HepG2 (cell line): ENCODE measurements around the gene TRAPPC12. TPM values are rescaled to one million over a fixed set of nuclear protein-coding genes. Genes with fewer than 3 reads are reported as not detected.
"Not testable (repeated sequence)": the region's sequence is repeated elsewhere in the genome, so short reads cannot be mapped to it uniquely, and the experiment has no call there.

Experiments used
- BRD4 ChIP-seq: sonication (generic); formaldehyde crosslinking; IDR thresholded peaks from 2 replicates; pipeline ENCODE4 v1.4.0; 2020; ENCODE audit warnings: missing genetic modification reagents
- FOSL2 ChIP-seq: sonication (generic); formaldehyde crosslinking; IDR thresholded peaks from 2 replicates; pipeline ENCODE4 v1.4.0; 2020; ENCODE audit warnings: missing genetic modification reagents
- FOXJ3 ChIP-seq: sonication (generic); formaldehyde crosslinking; IDR thresholded peaks from 2 replicates; pipeline ENCODE4 v1.4.0; 2020; ENCODE audit warnings: missing genetic modification reagents, mild to moderate bottlenecking, borderline replicate concordance
- FOXK2 ChIP-seq: fragments of 450-650 bp; IDR thresholded peaks from 2 replicates; pipeline ENCODE4 v1.6.1; 2016
- GABPA ChIP-seq, 2 experiments: IDR thresholded peaks; 2 replicates each; pipeline ENCODE4 v1.6.1; 2011 to 2016; ENCODE audit warnings: low read depth in 2 of 2, low read length in 1 of 2, missing biosample characterization in 1 of 2, missing genetic modification characterization in 1 of 2
- HIVEP1 ChIP-seq: sonication (generic); formaldehyde crosslinking; IDR thresholded peaks from 2 replicates; pipeline ENCODE4 v1.4.0; 2020; ENCODE audit warnings: mild to moderate bottlenecking, missing genetic modification reagents
- HOXA3 ChIP-seq: sonication (generic); formaldehyde crosslinking; IDR thresholded peaks from 2 replicates; pipeline ENCODE4 v1.5.0; 2020; ENCODE audit warnings: missing genetic modification reagents
- KAT7 ChIP-seq: IDR thresholded peaks from 2 replicates; pipeline ENCODE4 v1.6.1; 2018; ENCODE audit warnings: borderline replicate concordance, missing compliant biosample characterization
- LCORL ChIP-seq, 2 experiments: fragments of 450-650 bp in 1 of 2; sonication (generic) in 1 of 2; formaldehyde crosslinking in 1 of 2; IDR thresholded peaks; 2 replicates each; pipeline versions ENCODE4 v1.5.0 to v1.6.1; 2017 to 2020; ENCODE audit warnings: antibody characterized with exemption in 1 of 2, missing genetic modification reagents in 1 of 2
- NKX3-1 ChIP-seq: sonication (generic); formaldehyde crosslinking; IDR thresholded peaks from 2 replicates; pipeline ENCODE4 v1.5.0; 2020; ENCODE audit warnings: missing genetic modification reagents
- RARA ChIP-seq: IDR thresholded peaks from 2 replicates; pipeline ENCODE4 v1.6.1; 2016; ENCODE audit warnings: missing genetic modification reagents, missing compliant biosample characterization
- SALL1 ChIP-seq: sonication (generic); formaldehyde crosslinking; IDR thresholded peaks from 2 replicates; pipeline ENCODE4 v1.8.0; 2022; ENCODE audit warnings: mild to moderate bottlenecking, missing genetic modification reagents
- UBTF ChIP-seq: sonication (generic); formaldehyde crosslinking; IDR thresholded peaks from 2 replicates; pipeline ENCODE4 v1.4.0; 2020; ENCODE audit warnings: mild to moderate bottlenecking, missing genetic modification reagents
- YY1 ChIP-seq: IDR thresholded peaks from 2 replicates; pipeline ENCODE4 v1.6.1; 2011; ENCODE audit warnings: low read length, low read depth, moderate library complexity, mild to moderate bottlenecking; ENCODE audit not compliant: insufficient read depth, insufficient replicate concordance
- ZNF280D ChIP-seq: sonication (generic); formaldehyde crosslinking; IDR thresholded peaks from 2 replicates; pipeline ENCODE4 v1.5.1; 2020; ENCODE audit warnings: mild to moderate bottlenecking, missing genetic modification reagents
- ZNF501 ChIP-seq: sonication (generic); formaldehyde crosslinking; IDR thresholded peaks from 2 replicates; pipeline ENCODE4 v1.5.1; 2020; ENCODE audit warnings: mild to moderate bottlenecking, moderate library complexity, missing genetic modification reagents
- ZNF547 ChIP-seq: sonication (generic); formaldehyde crosslinking; IDR thresholded peaks from 2 replicates; pipeline ENCODE4 v1.5.1; 2020; ENCODE audit warnings: mild to moderate bottlenecking, missing genetic modification reagents
- ZNF598 ChIP-seq: sonication (generic); formaldehyde crosslinking; IDR thresholded peaks from 2 replicates; pipeline ENCODE4 v1.5.1; 2020; ENCODE audit warnings: mild to moderate bottlenecking, missing genetic modification reagents, borderline replicate concordance
- ZNF605 ChIP-seq: sonication (generic); formaldehyde crosslinking; IDR thresholded peaks from 2 replicates; pipeline ENCODE4 v1.8.0; 2022; ENCODE audit warnings: mild to moderate bottlenecking, missing genetic modification reagents
- ZSCAN9 ChIP-seq: IDR thresholded peaks from 2 replicates; pipeline ENCODE4 v1.6.1; 2016; ENCODE audit warnings: borderline replicate concordance
- polyA plus RNA-seq, 8 experiments: library from polyadenylated mRNA; depleted of rRNA in 3 of 8; stranded (reverse) in 7 of 8; unstranded in 1 of 8; fragments of >200 nt; fragmentation: Illumina TruSeq in 4 of 8; extraction: Trizol in 4 of 8; gene quantifications; 2 replicates each; pipeline versions ENCODE4 v1.2.1 to v1.2.3, GENCODE V29; 2011 to 2016; ENCODE audit warnings: low read depth in 4 of 8, missing spikeins in 1 of 8, mixed read lengths in 1 of 8; ENCODE audit not compliant: insufficient read depth in 1 of 8
- total RNA-seq, 5 experiments: library from RNA; depleted of rRNA; stranded (reverse); fragments of >200 nt; fragmentation: Illumina TruSeq; extraction: Trizol; gene quantifications; 2 replicates each; pipeline ENCODE4 v1.2.3, GENCODE V29; 2016; ENCODE audit warnings: low read depth in 1 of 5
- TF ChIP-seq, protein P1 (sequence below): sonication (generic); formaldehyde crosslinking; IDR thresholded peaks from 2 replicates; pipeline ENCODE4 v1.4.0; 2020; ENCODE audit warnings: missing genetic modification reagents

Gene TRAPPC12
- total and polyA plus RNA-seq, 2 of the 13 experiments (the other 11 are each of a cell fraction or from before 2014, with no cell fraction given): 46.4 to 97.7 TPM

- peak; percentile 35; the same call in 1 of the 2 replicates for TF ChIP-seq UBTF (CRISPR knock-in tag)
- TF ChIP-seq ZNF547 (CRISPR knock-in tag): 0 out of 2 replicates have a peak, but pooled peaks have one; percentile 62
- TF ChIP-seq YY1: peak; percentile 27
- peak; percentile 63; the same call in 1 of the 2 replicates for TF ChIP-seq FOXK2
- TF ChIP-seq HOXA3 (CRISPR knock-in tag): peak; percentile 91
- TF ChIP-seq ZNF598 (CRISPR knock-in tag): peak; percentile 20; the same call in 1 of the 2 replicates
- TF ChIP-seq ZNF280D (CRISPR knock-in tag): peak; percentile 38; the same call in 1 of the 2 replicates
- TF ChIP-seq GABPA (IDR thresholded peaks at IDR 0.05; ENCODE audit: low read depth, low read length); LCORL (IDR thresholded peaks at IDR 0.05): not testable (repeated sequence)
- TF ChIP-seq GABPA (CRISPR knock-in tag; IDR thresholded peaks at IDR 0.05; ENCODE audit: low read depth): 0 out of 2 replicates have a peak, but pooled peaks have one; percentile 21
- TF ChIP-seq BRD4 (CRISPR knock-in tag): peak; percentile 72
- peak; percentile 76 for TF ChIP-seq HIVEP1 (CRISPR knock-in tag)
- TF ChIP-seq LCORL (CRISPR knock-in tag; IDR thresholded peaks at IDR 0.05): 0 out of 2 replicates have a peak, but pooled peaks have one; percentile 12
- TF ChIP-seq FOSL2 (CRISPR knock-in tag): peak; percentile 45
- peak; percentile 73; the same call in 1 of the 2 replicates for TF ChIP-seq KAT7
- 0 out of 2 replicates have a peak, but pooled peaks have one; percentile 49 for TF ChIP-seq NKX3-1 (CRISPR knock-in tag)
- TF ChIP-seq, protein P1, sequence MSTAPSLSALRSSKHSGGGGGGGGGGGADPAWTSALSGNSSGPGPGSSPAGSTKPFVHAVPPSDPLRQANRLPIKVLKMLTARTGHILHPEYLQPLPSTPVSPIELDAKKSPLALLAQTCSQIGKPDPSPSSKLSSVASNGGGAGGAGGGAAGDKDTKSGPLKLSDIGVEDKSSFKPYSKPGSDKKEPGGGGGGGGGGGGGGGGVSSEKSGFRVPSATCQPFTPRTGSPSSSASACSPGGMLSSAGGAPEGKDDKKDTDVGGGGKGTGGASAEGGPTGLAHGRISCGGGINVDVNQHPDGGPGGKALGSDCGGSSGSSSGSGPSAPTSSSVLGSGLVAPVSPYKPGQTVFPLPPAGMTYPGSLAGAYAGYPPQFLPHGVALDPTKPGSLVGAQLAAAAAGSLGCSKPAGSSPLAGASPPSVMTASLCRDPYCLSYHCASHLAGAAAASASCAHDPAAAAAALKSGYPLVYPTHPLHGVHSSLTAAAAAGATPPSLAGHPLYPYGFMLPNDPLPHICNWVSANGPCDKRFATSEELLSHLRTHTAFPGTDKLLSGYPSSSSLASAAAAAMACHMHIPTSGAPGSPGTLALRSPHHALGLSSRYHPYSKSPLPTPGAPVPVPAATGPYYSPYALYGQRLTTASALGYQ (CRISPR knock-in tag): 0 out of 2 replicates have a peak, but pooled peaks have one; percentile 27
- TF ChIP-seq FOXJ3 (CRISPR knock-in tag): peak; percentile 51; the same call in 1 of the 2 replicates
- TF ChIP-seq SALL1 (CRISPR knock-in tag): peak; percentile 68; the same call in 1 of the 2 replicates
- 0 out of 2 replicates have a peak, but pooled peaks have one; percentile 34 for TF ChIP-seq ZSCAN9
- peak; percentile 59; the same call in 1 of the 2 replicates for TF ChIP-seq RARA (CRISPR knock-in tag)
- peak; percentile 42; the same call in 1 of the 2 replicates for TF ChIP-seq ZNF501
- 0 out of 2 replicates have a peak, but pooled peaks have one; percentile 31 for TF ChIP-seq ZNF605 (CRISPR knock-in tag)
These were observed 9.9 kb upstream of the TRAPPC12 start (continued) for GRCh38 chr2:3369340-3370181.
